ENCODE data around the gene SMOC2. TPM values are rescaled to one million over a fixed set of nuclear protein-coding genes. Genes with fewer than 3 reads are reported as not detected.

The SMOC2 gene
- total RNA-seq, 1 experiment from 2014 or later = 2.1 TPM

DNA sequence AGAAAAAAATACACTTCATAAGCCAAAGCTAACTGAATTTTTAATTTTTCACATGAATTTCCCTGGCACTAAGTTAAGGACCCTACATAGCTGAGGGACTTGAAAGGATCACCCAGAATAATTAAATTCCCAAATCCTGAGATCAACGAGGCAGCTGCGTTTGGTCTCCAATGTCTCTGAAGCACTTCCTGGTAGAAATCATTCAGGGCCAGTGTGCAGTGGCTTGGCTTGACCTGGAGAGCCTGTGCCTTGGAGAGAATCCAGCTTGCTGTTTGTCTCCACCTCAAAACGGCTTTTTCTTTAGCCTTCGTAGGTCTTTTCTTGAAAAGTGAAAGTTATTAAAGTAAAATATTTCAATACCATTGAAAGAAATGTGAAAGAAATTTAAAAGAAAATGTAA, 92.4 kb downstream of the SMOC2 start:
- Histone ChIP-seq H3K9ac (ENCODE audit: extremely low read depth, insufficient read length, low read length) (no peak overlapping the region), H3K79me1 (ENCODE audit: insufficient read depth, low read depth, low read length, poor library complexity, severe bottlenecking) (no peaks in the 10 kb centered on the region), H3T11ph (ENCODE audit: low read length) (no peak overlapping the region), H2BK120ac (ENCODE audit: low read depth, low read length, poor library complexity, severe bottlenecking) (no peak overlapping the region), H2BK5ac (ENCODE audit: insufficient read length, low read length) (no peak overlapping the region), H3K4me1 (ENCODE audit: insufficient read depth, low read length) (peaks cover 2% of the 10 kb centered on the region; the same call in 1 of the 2 replicates), H4K20me1 (ENCODE audit: control insufficient read depth, insufficient read depth, insufficient read length) (peaks cover 3% of the 10 kb centered on the region), H3K4me2 (ENCODE audit: insufficient read depth, insufficient read length, low read length) (no peak overlapping the region), H3K27me3 (ENCODE audit: insufficient read depth, low read length) (no peaks in the 10 kb centered on the region), H3K23me2 (ENCODE audit: insufficient read length, low read depth, low read length, poor library complexity, severe bottlenecking) (no peaks in the 10 kb centered on the region), H3K4ac (ENCODE audit: low read depth, low read length) (no peak overlapping the region), H4K5ac (ENCODE audit: insufficient read length, low read depth, low read length) (no peak overlapping the region), H3K27ac (ENCODE audit: insufficient read length, low read depth, low read length) (no peak overlapping the region), H3K14ac (ENCODE audit: insufficient read depth, low read length) (no peak overlapping the region), H3K9me3 (ENCODE audit: control insufficient read depth, low read depth, low read length) (no peaks in the 10 kb centered on the region), H2AK5ac (ENCODE audit: insufficient read length, low read length) (no peak overlapping the region), H2AFZ (ENCODE audit: low read length) (no peak overlapping the region), H3K79me2 (ENCODE audit: insufficient read depth, low read length) (no peaks in the 10 kb centered on the region), H2BK12ac (ENCODE audit: insufficient read length, low read depth, low read length) (no peak overlapping the region), H3K23ac (ENCODE audit: insufficient read length, low read depth, low read length) (no peak overlapping the region), H3K56ac (ENCODE audit: insufficient read length, low read depth, low read length) (no peak overlapping the region), H3K18ac (ENCODE audit: insufficient read length, low read depth, low read length) (no peak overlapping the region), H2BK15ac (ENCODE audit: low read depth, low read length) (no peak overlapping the region), H4K91ac (ENCODE audit: insufficient read length, low read depth, low read length) (no peak overlapping the region), H4K8ac (replicated peaks; ENCODE audit: insufficient read length, low read depth, low read length) (no peak overlapping the region), H2BK20ac (ENCODE audit: low read depth, low read length, poor library complexity, severe bottlenecking) (no peak overlapping the region)
- Mint-ChIP-seq H3K36me3 (ENCODE audit: insufficient read depth in 1 of 3, low read depth in 3 of 3) (no peaks in the 10 kb centered on the region; a peak in 1 of 7 replicates), H3K4me3 (no peak overlapping the region), H3K4me1 (peaks cover 16 to 18% of the 10 kb centered on the region in 2 experiments), H3K27ac (no peak overlapping the region), H3K9me3 (no peaks in the 10 kb centered on the region; a peak in 1 of 5 replicates), H3K27me3 (ENCODE audit: low read depth) (peaks cover 3% of the 10 kb centered on the region; the same call in 1 of the 2 replicates)
- no CpG with 5 or more reads among the region's 4 CpGs for WGBS (ENCODE audit: extremely low coverage, insufficient read length, low lambda C conversion rate)
- DNase-seq = no peak
- TF ChIP-seq, protein P1, sequence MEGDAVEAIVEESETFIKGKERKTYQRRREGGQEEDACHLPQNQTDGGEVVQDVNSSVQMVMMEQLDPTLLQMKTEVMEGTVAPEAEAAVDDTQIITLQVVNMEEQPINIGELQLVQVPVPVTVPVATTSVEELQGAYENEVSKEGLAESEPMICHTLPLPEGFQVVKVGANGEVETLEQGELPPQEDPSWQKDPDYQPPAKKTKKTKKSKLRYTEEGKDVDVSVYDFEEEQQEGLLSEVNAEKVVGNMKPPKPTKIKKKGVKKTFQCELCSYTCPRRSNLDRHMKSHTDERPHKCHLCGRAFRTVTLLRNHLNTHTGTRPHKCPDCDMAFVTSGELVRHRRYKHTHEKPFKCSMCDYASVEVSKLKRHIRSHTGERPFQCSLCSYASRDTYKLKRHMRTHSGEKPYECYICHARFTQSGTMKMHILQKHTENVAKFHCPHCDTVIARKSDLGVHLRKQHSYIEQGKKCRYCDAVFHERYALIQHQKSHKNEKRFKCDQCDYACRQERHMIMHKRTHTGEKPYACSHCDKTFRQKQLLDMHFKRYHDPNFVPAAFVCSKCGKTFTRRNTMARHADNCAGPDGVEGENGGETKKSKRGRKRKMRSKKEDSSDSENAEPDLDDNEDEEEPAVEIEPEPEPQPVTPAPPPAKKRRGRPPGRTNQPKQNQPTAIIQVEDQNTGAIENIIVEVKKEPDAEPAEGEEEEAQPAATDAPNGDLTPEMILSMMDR (conservative IDR thresholded peaks at IDR 0.05) = no peak
